ENCODE data around the gene ZBTB40. TPM values are rescaled to one million over a fixed set of nuclear protein-coding genes. Genes with fewer than 3 reads are reported as not detected.

Gene ZBTB40
- total RNA-seq, 4 donors from 2014 or later: 13.2 to 19.9 (median 17.8) TPM

- no peak for ATAC-seq (ENCODE audit: low FRiP score)
- no peak for DNase-seq (ENCODE audit: low spot score)
- no peak for TF ChIP-seq CTCF (IDR thresholded peaks at IDR 0.05)
These were observed 104.9 kb downstream of the ZBTB40 start for GRCh38 chr1:22556391-22557104.

- ATAC-seq (ENCODE audit: low FRiP score) (no peak), DNase-seq (ENCODE audit: low spot score) (no peak)
- TF ChIP-seq CTCF (IDR thresholded peaks at IDR 0.05): no peak
These were observed 105.8 kb downstream of the ZBTB40 start for GRCh38 chr1:22557341-22557950.

GRCh38 chr1:22562584-22563583, 111.2 kb downstream of the ZBTB40 start, which contains the start of gene EPHA8:
EPHA8 (plus strand) TSS chr1:22563489; CDS start chr1:22563636, 147 bp downstream.
- ATAC-seq (ENCODE audit: low FRiP score): no peak
- no peak for TF ChIP-seq CTCF (IDR thresholded peaks at IDR 0.05)
- DNase-seq (ENCODE audit: low spot score): no peak

GRCh38 chr1:22563671-22564602, 112.3 kb downstream of the ZBTB40 start:
- ATAC-seq (ENCODE audit: low FRiP score) (peak; percentile 6), DNase-seq (ENCODE audit: low spot score) (no peak)
- no peak for TF ChIP-seq CTCF (IDR thresholded peaks at IDR 0.05)

- ATAC-seq (ENCODE audit: low FRiP score) (no peak), DNase-seq (ENCODE audit: low spot score) (no peak)
- no peak for TF ChIP-seq CTCF (IDR thresholded peaks at IDR 0.05)
These were observed 114.5 kb downstream of the ZBTB40 start for GRCh38 chr1:22566161-22566560.

GRCh38 chr1:22567197-22567596, 115.5 kb downstream of the ZBTB40 start:
- DNase-seq (ENCODE audit: low spot score): no peak
- no peak for TF ChIP-seq CTCF (IDR thresholded peaks at IDR 0.05)

More at GRCh38 chr1:22567197-22567596, 115.5 kb downstream of the ZBTB40 start:
- no peak for ATAC-seq (ENCODE audit: low FRiP score)

All from omental fat pad (tissue), 4 donors.